ENCODE measurements around the gene SMOC1. TPM values are rescaled to one million over a fixed set of nuclear protein-coding genes. Genes with fewer than 3 reads are reported as not detected.

Gene SMOC1
- total RNA-seq (2022): 22.9 and 23.6 TPM in 2 replicates
- percentile 72 among the genes with signal in this experiment for Bru-seq, nascent RNA
- BruChase-seq, experiment 1, labeled RNA remaining after a 6-hour chase: percentile 60 among the genes with signal in this experiment
- BruChase-seq, experiment 2, labeled RNA remaining after a 2-hour chase: percentile 53 among the genes with signal in this experiment
- long read RNA-seq, partial matches to known transcripts: 0 of 7 reads
- long read RNA-seq, other reads (novel, unspliced or antisense): 7 of 7 reads

DNA sequence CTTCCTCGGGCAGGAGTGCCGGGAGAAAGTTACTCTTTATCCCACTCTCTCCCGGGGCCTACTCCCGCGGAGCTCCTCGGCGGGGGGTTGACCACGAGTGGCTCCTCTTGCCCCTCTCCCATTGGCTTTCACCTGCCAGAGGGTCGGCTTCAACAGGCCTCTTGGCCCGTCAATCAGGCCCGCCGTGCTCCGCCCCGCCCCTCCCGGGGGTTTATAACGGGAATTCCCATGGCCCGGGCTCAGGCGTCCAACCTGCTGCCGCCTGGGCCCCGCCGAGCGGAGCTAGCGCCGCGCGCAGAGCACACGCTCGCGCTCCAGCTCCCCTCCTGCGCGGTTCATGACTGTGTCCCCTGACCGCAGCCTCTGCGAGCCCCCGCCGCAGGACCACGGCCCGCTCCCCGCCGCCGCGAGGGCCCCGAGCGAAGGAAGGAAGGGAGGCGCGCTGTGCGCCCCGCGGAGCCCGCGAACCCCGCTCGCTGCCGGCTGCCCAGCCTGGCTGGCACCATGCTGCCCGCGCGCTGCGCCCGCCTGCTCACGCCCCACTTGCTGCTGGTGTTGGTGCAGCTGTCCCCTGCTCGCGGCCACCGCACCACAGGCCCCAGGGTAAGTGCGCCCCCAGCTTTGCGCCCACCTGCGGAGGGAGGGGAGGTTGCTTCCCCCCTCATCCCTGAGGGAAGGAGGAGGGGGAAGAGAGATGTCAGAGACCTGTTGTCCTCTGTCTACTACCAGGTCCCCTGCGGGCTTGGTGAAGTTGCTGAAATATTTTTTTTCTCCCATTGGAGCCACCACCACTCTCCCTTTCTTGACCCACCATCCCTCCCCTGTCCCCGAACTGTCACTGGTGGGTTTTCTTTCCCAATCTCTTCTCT is at the start of gene SMOC1:
TSS of gene SMOC1 (plus strand) at position 242 of the 869 bp plus-strand sequence. CDS start at position 505, 263 bp downstream.
- H3K27me3 Mint-ChIP-seq (ENCODE audit: insufficient read depth, unreplicated experiment): no peaks in the 10 kb centered on the region
- TF ChIP-seq CTCF (IDR thresholded peaks at IDR 0.05; ENCODE audit: unreplicated experiment): no peak
- POLR2A ChIA-PET: interaction anchor here (0.7 to 2.7 kb wide), 4 partner anchors 8 to 149 kb away, joined by 3 to 12 read pairs (median 4); no protein-coding TSS in a partner anchor
- peak; percentile 88 for DNase-seq (ENCODE audit: unreplicated experiment)
- no TSS peak for BruUV-seq (replicated peaks)
- no peaks in the 10 kb centered on the region for H3K9me3 Mint-ChIP-seq (ENCODE audit: unreplicated experiment)
- CTCF ChIA-PET: interaction anchor here (0.5 to 3.6 kb wide), 11 partner anchors 8 to 689 kb away, joined by 3 to 36 read pairs (median 3); no protein-coding TSS in a partner anchor
- H3K27ac Mint-ChIP-seq (ENCODE audit: low read depth, unreplicated experiment): peak within 1 kb of the TSS; percentile 61
- H3K36me3 Mint-ChIP-seq (ENCODE audit: insufficient read depth, unreplicated experiment): no peaks in the 10 kb centered on the region
- peak within 1 kb of the TSS; percentile 87 for H3K4me3 Mint-ChIP-seq (ENCODE audit: unreplicated experiment)
- H3K4me1 Mint-ChIP-seq (ENCODE audit: insufficient read depth, unreplicated experiment): peaks cover 40% of the 10 kb centered on the region
- intact Hi-C loops (cut with micrococcal nuclease): loop anchor here (1.0 kb wide), 1 partner anchor 120 kb away; no protein-coding TSS in a partner anchor

GRCh38 chr14:69838881-69839416 is 40.3 kb upstream of the SMOC1 start:
- no peaks in the 10 kb centered on the region for H3K9me3 Mint-ChIP-seq (ENCODE audit: unreplicated experiment)
- CTCF ChIA-PET: no interaction called here

DNA sequence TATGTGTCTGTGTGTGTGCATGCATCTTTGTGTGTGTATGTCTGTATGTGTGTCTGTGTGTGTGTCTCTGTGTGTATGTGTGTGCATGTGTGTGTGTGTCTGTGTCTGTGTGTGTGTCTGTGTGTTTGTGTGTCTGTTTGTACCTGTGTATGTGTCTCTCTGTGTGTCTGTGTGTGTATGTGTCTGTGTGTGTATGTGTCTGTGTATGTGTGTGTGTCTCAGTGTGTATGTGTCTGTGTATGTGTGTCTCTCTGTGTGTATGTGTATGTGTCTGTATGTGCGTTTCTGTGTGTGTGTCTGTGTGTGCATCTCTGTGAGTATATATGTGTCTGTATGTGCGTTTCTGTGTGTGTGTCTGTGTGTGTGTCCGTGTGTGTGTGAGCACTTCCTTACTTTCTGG is 39.6 kb upstream of the SMOC1 start:
- Mint-ChIP-seq H3K4me1 (ENCODE audit: insufficient read depth, unreplicated experiment) (no peaks in the 10 kb centered on the region), H3K27me3 (ENCODE audit: insufficient read depth, unreplicated experiment) (no peaks in the 10 kb centered on the region), H3K9me3 (ENCODE audit: unreplicated experiment) (no peaks in the 10 kb centered on the region), H3K27ac (ENCODE audit: low read depth, unreplicated experiment) (no peak overlapping the region), H3K36me3 (ENCODE audit: insufficient read depth, unreplicated experiment) (no peaks in the 10 kb centered on the region), H3K4me3 (ENCODE audit: unreplicated experiment) (no peak overlapping the region)
- no peak for TF ChIP-seq CTCF (IDR thresholded peaks at IDR 0.05; ENCODE audit: unreplicated experiment)
- BruUV-seq (replicated peaks): no TSS peak
- POLR2A ChIA-PET: no interaction called here
- CTCF ChIA-PET: interaction anchor here (0.6 kb wide), 1 partner anchor 1990 kb away, joined by 3 read pairs; no protein-coding TSS in a partner anchor
- intact Hi-C loops (cut with micrococcal nuclease): no loop called here
- DNase-seq (ENCODE audit: unreplicated experiment): no peak

More at GRCh38 chr14:69838881-69839416, 40.3 kb upstream of the SMOC1 start:
- POLR2A ChIA-PET: no interaction called here
- DNase-seq (ENCODE audit: unreplicated experiment): no peak
- no peak overlapping the region for H3K27ac Mint-ChIP-seq (ENCODE audit: low read depth, unreplicated experiment)
- BruUV-seq (replicated peaks): no TSS peak
- no peak for TF ChIP-seq CTCF (IDR thresholded peaks at IDR 0.05; ENCODE audit: unreplicated experiment)
- H3K27me3 Mint-ChIP-seq (ENCODE audit: insufficient read depth, unreplicated experiment): no peaks in the 10 kb centered on the region
- intact Hi-C loops (cut with micrococcal nuclease): no loop called here
- H3K4me1 Mint-ChIP-seq (ENCODE audit: insufficient read depth, unreplicated experiment): no peaks in the 10 kb centered on the region
- H3K4me3 Mint-ChIP-seq (ENCODE audit: unreplicated experiment): no peak overlapping the region
- H3K36me3 Mint-ChIP-seq (ENCODE audit: insufficient read depth, unreplicated experiment): no peaks in the 10 kb centered on the region

- intact Hi-C loops (cut with micrococcal nuclease): no loop called here
- no peak for TF ChIP-seq CTCF (IDR thresholded peaks at IDR 0.05; ENCODE audit: unreplicated experiment)
- no TSS peak for BruUV-seq (replicated peaks)
- no peaks in the 10 kb centered on the region for H3K9me3 Mint-ChIP-seq (ENCODE audit: unreplicated experiment)
- no peak overlapping the region for H3K27ac Mint-ChIP-seq (ENCODE audit: low read depth, unreplicated experiment)
- H3K4me1 Mint-ChIP-seq (ENCODE audit: insufficient read depth, unreplicated experiment): no peaks in the 10 kb centered on the region
- ChIA-PET POLR2A (no interaction called here), CTCF (interaction anchor here (0.6 kb wide), 1 partner anchor 172 kb away, joined by 3 read pairs; no protein-coding TSS in a partner anchor)
- H3K36me3 Mint-ChIP-seq (ENCODE audit: insufficient read depth, unreplicated experiment): no peaks in the 10 kb centered on the region
- no peak for DNase-seq (ENCODE audit: unreplicated experiment)
- H3K27me3 Mint-ChIP-seq (ENCODE audit: insufficient read depth, unreplicated experiment): no peaks in the 10 kb centered on the region
- H3K4me3 Mint-ChIP-seq (ENCODE audit: unreplicated experiment): no peak overlapping the region
These were observed 37.6 kb upstream of the SMOC1 start for GRCh38 chr14:69841656-69842055.
